Activated CD4-positive, alpha-beta T cell treated with anti-CD3 and anti-CD28 coated beads, Interleukin-10, Interleukin-2, amounts not matched to agents 100 ng/mL and 50 ng/mL, durations not matched to agents 16 hours and 8 hours (primary cell): Measurements from ENCODE around the gene LRRC8D.

Experiments
- DNase-seq: peaks from one replicate; pipeline ENCODE4 v3.0.0-alpha.2; 2020

The LRRC8D gene

GRCh38 chr1:89897347-89898133, 76.7 kb downstream of the LRRC8D start:
- no peak for DNase-seq

- no peak for DNase-seq
Measured at GRCh38 chr1:89898150-89898549, 77.3 kb downstream of the LRRC8D start.

GRCh38 chr1:89898695-89899470, 78.1 kb downstream of the LRRC8D start:
- no peak for DNase-seq

- no peak for DNase-seq
Measured at GRCh38 chr1:89900323-89900722, 79.5 kb downstream of the LRRC8D start.

GRCh38 chr1:89900791-89901708, 80.2 kb downstream of the LRRC8D start:
- DNase-seq: no peak

- no peak for DNase-seq
Measured at GRCh38 chr1:89901957-89902669, 81.3 kb downstream of the LRRC8D start.

- no peak for DNase-seq
Measured at GRCh38 chr1:89903550-89903949, 82.7 kb downstream of the LRRC8D start.

- DNase-seq: no peak
Measured at GRCh38 chr1:89904219-89904980, 83.6 kb downstream of the LRRC8D start.

- no peak for DNase-seq
Measured at GRCh38 chr1:89905395-89906058, 84.7 kb downstream of the LRRC8D start.

- DNase-seq: no peak
Measured at GRCh38 chr1:89906088-89906487, 85.3 kb downstream of the LRRC8D start.

GRCh38 chr1:89907727-89908212, 86.9 kb downstream of the LRRC8D start:
- no peak for DNase-seq

GRCh38 chr1:89908273-89908671, 87.4 kb downstream of the LRRC8D start:
- no peak for DNase-seq

- peak; percentile 8 for DNase-seq
Measured at GRCh38 chr1:89908672-89909436, 88.0 kb downstream of the LRRC8D start.

- DNase-seq: no peak
Measured at GRCh38 chr1:89910268-89910667, 89.4 kb downstream of the LRRC8D start.

GRCh38 chr1:89910780-89911179, 89.9 kb downstream of the LRRC8D start:
- no peak for DNase-seq

- no peak for DNase-seq
Measured at GRCh38 chr1:89911191-89911991, 90.6 kb downstream of the LRRC8D start.

- DNase-seq: no peak
Measured at GRCh38 chr1:89912073-89912472, 91.2 kb downstream of the LRRC8D start.

GRCh38 chr1:89913353-89914095, 92.7 kb downstream of the LRRC8D start:
- DNase-seq: no peak

- no peak for DNase-seq
Measured at GRCh38 chr1:89917353-89917752, 96.5 kb downstream of the LRRC8D start.
